Neutrophil (primary cell): ENCODE measurements around the gene ARID3B.
"Not testable (repeated sequence)": the region's sequence is repeated elsewhere in the genome, so short reads cannot be mapped to it uniquely, and the experiment has no call there.

ENCODE experiments used
- H3K27ac ChIP-seq: fragments of 200-600 bp; sonication (generic); 2 replicates; pipeline ENCODE4 v1.5.1; 2016; ENCODE audit warnings: mild to moderate bottlenecking, moderate library complexity
- H3K27me3 ChIP-seq: fragments of 200-600 bp; sonication (generic); 2 replicates; pipeline ENCODE4 v1.6.0; 2016; ENCODE audit warnings: mild to moderate bottlenecking
- H3K36me3 ChIP-seq: fragments of 200-600 bp; sonication (generic); 2 replicates; pipeline ENCODE4 v1.5.1; 2017
- H3K4me1 ChIP-seq, 2 experiments: fragments of 200-600 bp in 1 of 2; sonication (generic) in 1 of 2; 1 replicate in 1 of 2; 2 replicates in 1 of 2; pipeline versions ENCODE4 v1.5.1 to v1.6.1; 2013 to 2016; ENCODE audit warnings: low read depth in 1 of 2, low read length in 1 of 2, mild to moderate bottlenecking in 1 of 2, moderate library complexity in 1 of 2; ENCODE audit not compliant: control insufficient read depth in 1 of 2, insufficient read depth in 1 of 2
- H3K4me3 ChIP-seq, 2 experiments: fragments of 200-600 bp in 1 of 2; sonication (generic) in 1 of 2; 1 replicate in 1 of 2; 2 replicates in 1 of 2; pipeline ENCODE4 v1.5.1; 2013 to 2016; ENCODE audit warnings: low read depth in 1 of 2, low read length in 1 of 2, mild to moderate bottlenecking in 1 of 2, moderate library complexity in 1 of 2
- H3K9me3 ChIP-seq: fragments of 200-600 bp; sonication (generic); 2 replicates; pipeline ENCODE4 v1.5.1; 2016
- TF ChIP-seq, protein P1 (sequence below): fragments of 200-600 bp; sonication (generic); IDR thresholded peaks from 2 replicates; pipeline ENCODE4 v1.5.1; 2016; ENCODE audit warnings: antibody characterized with exemption

The ARID3B gene

DNA sequence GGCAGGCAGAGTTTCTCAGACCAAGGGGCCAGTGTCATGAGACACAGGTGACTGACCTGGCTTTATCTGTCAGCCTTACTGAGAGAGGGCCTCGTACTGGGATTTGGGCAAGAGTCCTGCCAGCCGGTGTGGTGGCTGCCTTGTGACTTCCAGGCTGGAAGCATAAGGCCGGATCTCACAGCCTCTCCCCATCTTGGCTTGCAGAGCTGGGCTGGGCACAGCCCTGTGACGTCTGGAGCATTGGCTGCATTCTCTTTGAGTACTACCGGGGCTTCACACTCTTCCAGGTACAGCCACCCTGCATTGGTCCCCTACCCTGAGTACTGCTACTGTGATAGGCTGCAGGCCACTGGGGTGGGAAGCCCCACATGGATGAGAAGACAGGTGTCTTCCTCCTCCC, 86.7 kb downstream of the ARID3B start:
- Histone ChIP-seq H3K36me3 (peaks cover 100% of the 10 kb centered on the region), H3K9me3 (no peaks in the 10 kb centered on the region), H3K27me3 (no peaks in the 10 kb centered on the region), H3K4me1 (no peaks in the 10 kb centered on the region), H3K4me3 (no peak overlapping the region), H3K27ac (no peak overlapping the region)
- TF ChIP-seq, protein P1, sequence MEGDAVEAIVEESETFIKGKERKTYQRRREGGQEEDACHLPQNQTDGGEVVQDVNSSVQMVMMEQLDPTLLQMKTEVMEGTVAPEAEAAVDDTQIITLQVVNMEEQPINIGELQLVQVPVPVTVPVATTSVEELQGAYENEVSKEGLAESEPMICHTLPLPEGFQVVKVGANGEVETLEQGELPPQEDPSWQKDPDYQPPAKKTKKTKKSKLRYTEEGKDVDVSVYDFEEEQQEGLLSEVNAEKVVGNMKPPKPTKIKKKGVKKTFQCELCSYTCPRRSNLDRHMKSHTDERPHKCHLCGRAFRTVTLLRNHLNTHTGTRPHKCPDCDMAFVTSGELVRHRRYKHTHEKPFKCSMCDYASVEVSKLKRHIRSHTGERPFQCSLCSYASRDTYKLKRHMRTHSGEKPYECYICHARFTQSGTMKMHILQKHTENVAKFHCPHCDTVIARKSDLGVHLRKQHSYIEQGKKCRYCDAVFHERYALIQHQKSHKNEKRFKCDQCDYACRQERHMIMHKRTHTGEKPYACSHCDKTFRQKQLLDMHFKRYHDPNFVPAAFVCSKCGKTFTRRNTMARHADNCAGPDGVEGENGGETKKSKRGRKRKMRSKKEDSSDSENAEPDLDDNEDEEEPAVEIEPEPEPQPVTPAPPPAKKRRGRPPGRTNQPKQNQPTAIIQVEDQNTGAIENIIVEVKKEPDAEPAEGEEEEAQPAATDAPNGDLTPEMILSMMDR = no peak

DNA sequence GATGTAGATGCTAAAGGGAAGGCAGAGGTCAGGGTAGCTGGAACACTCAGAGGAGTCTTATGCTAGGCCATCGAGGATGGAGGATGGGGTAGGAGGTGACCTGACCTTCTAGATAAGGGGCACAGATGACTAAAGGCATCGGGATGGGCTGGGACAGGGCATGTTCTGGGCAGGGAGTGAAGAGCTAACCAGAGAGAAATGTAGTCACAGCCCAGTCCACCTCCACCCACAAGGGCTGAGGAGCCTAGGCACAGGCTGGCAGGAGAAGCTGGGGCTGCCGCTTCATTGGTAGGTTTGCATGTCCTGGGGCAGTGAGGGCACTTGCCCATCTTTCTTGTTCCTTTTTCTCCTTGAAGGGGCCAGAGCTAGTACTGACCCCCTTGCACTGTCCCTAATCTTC, 87.2 kb downstream of the ARID3B start:
- H3K36me3 ChIP-seq = peaks cover 100% of the 10 kb centered on the region
- no peak overlapping the region for H3K27ac ChIP-seq
- no peak overlapping the region for H3K4me3 ChIP-seq
- no peaks in the 10 kb centered on the region for H3K27me3 ChIP-seq
- H3K9me3 ChIP-seq = no peaks in the 10 kb centered on the region
- no peaks in the 10 kb centered on the region for H3K4me1 ChIP-seq
- TF ChIP-seq, protein P1 = no peak

DNA sequence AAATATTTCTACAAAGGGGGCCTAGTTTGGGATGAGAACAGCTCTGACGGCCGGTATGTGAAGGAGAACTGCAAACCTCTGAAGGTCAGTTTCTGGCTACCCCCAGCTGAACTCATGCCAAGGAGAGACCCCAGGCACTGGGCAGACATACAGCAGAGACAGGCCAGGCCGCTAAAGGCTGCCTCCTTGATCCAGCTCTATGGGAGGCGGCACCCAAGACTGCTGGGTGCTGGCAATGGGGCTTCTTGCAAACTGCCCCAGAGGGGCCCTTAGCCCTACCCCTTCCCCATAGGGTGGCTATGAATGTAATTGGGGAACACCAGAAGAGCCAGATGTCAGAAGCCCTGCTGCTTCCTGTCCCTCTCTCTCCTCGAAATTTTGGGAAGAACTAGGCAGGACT, 87.9 kb downstream of the ARID3B start:
- Histone ChIP-seq H3K36me3 (peaks cover 100% of the 10 kb centered on the region), H3K4me1 (no peaks in the 10 kb centered on the region), H3K27ac (no peak overlapping the region), H3K4me3 (no peak overlapping the region), H3K27me3 (no peaks in the 10 kb centered on the region), H3K9me3 (no peaks in the 10 kb centered on the region)
- TF ChIP-seq, protein P1 = no peak

DNA sequence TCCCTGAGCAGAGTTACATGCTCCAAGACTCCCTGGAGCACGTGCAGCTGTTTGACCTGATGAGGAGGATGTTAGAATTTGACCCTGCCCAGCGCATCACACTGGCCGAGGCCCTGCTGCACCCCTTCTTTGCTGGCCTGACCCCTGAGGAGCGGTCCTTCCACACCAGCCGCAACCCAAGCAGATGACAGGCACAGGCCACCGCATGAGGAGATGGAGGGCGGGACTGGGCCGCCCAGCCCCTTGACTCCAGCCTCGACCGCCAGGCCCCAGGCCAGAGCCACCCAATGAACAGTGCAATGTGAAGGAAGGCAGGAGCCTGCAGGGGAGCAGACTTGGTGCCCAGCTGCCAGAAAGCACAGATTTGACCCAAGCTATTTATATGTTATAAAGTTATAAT, 88.7 kb downstream of the ARID3B start:
- H3K9me3 ChIP-seq, H3K27ac ChIP-seq, H3K4me1 ChIP-seq, H3K27me3 ChIP-seq, H3K4me3 ChIP-seq: not testable (repeated sequence)
- H3K36me3 ChIP-seq = peaks cover 99% of the 10 kb centered on the region

DNA sequence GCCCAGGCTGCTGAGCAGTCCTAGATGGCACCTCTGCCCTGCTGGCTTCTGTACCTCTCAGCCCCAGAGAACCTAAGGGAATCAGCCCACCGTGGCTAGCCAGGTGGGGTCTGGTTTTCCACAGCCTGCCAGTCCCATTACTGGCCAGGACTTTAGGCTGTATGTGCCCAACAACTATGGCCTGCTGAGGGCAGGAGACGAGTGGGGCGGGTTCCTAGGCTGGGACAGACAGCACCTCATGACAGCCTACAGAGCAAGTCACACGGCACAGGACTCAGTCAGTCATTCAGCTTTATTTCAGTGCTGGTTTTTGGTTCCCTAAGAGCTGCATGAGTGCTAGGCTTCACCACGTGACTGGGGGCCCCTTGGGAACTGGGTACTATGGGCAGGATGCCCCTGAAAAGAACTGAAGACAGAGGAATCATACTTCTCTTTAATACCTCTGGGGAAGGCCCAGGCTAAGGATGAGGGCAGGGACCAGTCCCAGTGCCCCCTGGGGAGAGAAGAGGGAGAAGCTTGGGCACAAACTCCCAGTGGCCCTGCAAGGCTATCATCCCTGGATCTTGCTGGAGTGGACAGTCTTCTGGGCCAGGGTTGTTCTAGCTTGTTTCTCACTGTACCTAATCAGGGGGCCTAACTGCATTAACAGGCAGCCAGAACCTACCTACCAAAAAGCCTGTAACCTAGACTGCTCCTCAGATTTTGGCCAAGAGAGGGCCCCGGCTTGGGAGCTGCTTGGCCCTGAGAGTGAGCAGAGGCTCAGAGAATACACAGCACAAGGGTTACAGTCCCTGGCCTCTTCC, 89.5 kb downstream of the ARID3B start:
- Histone ChIP-seq H3K27me3 (no peaks in the 10 kb centered on the region), H3K4me3 (no peak overlapping the region), H3K36me3 (peaks cover 99% of the 10 kb centered on the region), H3K27ac (peak overlapping the region; percentile 22), H3K4me1 (peaks cover 4 to 5% of the 10 kb centered on the region in 2 experiments), H3K9me3 (no peaks in the 10 kb centered on the region)
- TF ChIP-seq, protein P1 = no peak

DNA sequence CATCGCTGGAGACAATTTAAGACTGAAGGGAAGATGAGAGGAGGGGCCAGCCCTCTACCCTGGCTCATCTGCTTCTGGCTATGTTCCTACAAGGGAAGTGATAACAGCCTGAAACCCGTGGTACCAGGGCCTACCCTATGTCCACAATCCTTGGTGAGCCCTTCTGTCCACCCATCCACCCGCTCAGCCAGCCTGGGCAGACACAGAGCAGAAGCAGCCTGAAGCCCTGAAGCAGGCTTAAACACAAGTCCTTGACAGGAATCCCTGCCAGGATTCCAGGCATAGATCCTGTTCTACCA, 90.0 kb downstream of the ARID3B start:
- Histone ChIP-seq H3K36me3 (peaks cover 99% of the 10 kb centered on the region), H3K27me3 (no peaks in the 10 kb centered on the region), H3K27ac (peak overlapping the region; percentile 22), H3K4me1 (peaks cover 9 to 11% of the 10 kb centered on the region in 2 experiments), H3K4me3 (no peak overlapping the region), H3K9me3 (no peaks in the 10 kb centered on the region)
- TF ChIP-seq, protein P1 = no peak
